Osteocyte (in vitro differentiated cells): ENCODE results near the gene SOX1. TPM values are rescaled to one million over a fixed set of nuclear protein-coding genes. Genes with fewer than 3 reads are reported as not detected.
A peak's percentile ranks its signal among the peaks of the same experiment; 100 is the strongest.

ENCODE experiments used
- DNase-seq: peaks from one replicate; pipeline ENCODE4 v3.0.0; 2021; ENCODE audit warnings: mixed read lengths; ENCODE audit not compliant: unreplicated experiment; ENCODE audit errors: extremely low spot score
- H3K27ac Mint-ChIP-seq: one replicate; pipeline ENCODE4 v1.8.0; 2021; ENCODE audit warnings: mild to moderate bottlenecking, mixed read lengths; ENCODE audit not compliant: unreplicated experiment
- H3K27me3 Mint-ChIP-seq: one replicate; pipeline ENCODE4 v1.8.0; 2021; ENCODE audit warnings: mixed read lengths; ENCODE audit not compliant: unreplicated experiment
- H3K36me3 Mint-ChIP-seq: one replicate; pipeline ENCODE4 v1.8.0; 2021; ENCODE audit warnings: mixed read lengths; ENCODE audit not compliant: unreplicated experiment
- H3K4me1 Mint-ChIP-seq: one replicate; pipeline ENCODE4 v1.8.0; 2021; ENCODE audit warnings: mixed read lengths; ENCODE audit not compliant: unreplicated experiment
- H3K4me3 Mint-ChIP-seq: one replicate; pipeline ENCODE4 v1.8.0; 2021; ENCODE audit warnings: mild to moderate bottlenecking, moderate library complexity, mixed read lengths; ENCODE audit not compliant: unreplicated experiment
- H3K9me3 Mint-ChIP-seq: one replicate; pipeline ENCODE4 v1.8.0; 2021; ENCODE audit warnings: mixed read lengths; ENCODE audit not compliant: unreplicated experiment
- CTCF ChIP-seq: fragments of 200-600 bp; sonication (generic); IDR thresholded peaks from 2 replicates; pipeline ENCODE4 v1.5.0; 2021; ENCODE audit warnings: antibody characterized with exemption, mild to moderate bottlenecking, moderate library complexity
- total RNA-seq: library from RNA; stranded (reverse); gene quantifications from 2 replicates; pipeline ENCODE4 v1.2.1, GENCODE V29; 2021

Gene SOX1
- total RNA-seq, 1 donor from 2014 or later, result not detected

- peaks cover 18% of the 10 kb centered on the region for H3K4me1 Mint-ChIP-seq
- peaks cover 4% of the 10 kb centered on the region for H3K36me3 Mint-ChIP-seq
- no peaks in the 10 kb centered on the region for H3K9me3 Mint-ChIP-seq
- TF ChIP-seq CTCF, result no peak
- peaks cover 67% of the 10 kb centered on the region for H3K27me3 Mint-ChIP-seq
- DNase-seq, result no peak
- H3K27ac Mint-ChIP-seq, result no peak overlapping the region
- peak overlapping the region; percentile 45 for H3K4me3 Mint-ChIP-seq
Measured at GRCh38 chr13:112072534-112073244, 5.7 kb downstream of the SOX1 start.

- no peak overlapping the region for H3K27ac Mint-ChIP-seq
- no peak for TF ChIP-seq CTCF
- peaks cover 69% of the 10 kb centered on the region for H3K27me3 Mint-ChIP-seq
- peaks cover 4% of the 10 kb centered on the region for H3K36me3 Mint-ChIP-seq
- H3K4me1 Mint-ChIP-seq, result peaks cover 17% of the 10 kb centered on the region
- H3K9me3 Mint-ChIP-seq, result no peaks in the 10 kb centered on the region
- DNase-seq, result no peak
- peak overlapping the region; percentile 47 for H3K4me3 Mint-ChIP-seq
Measured at GRCh38 chr13:112073245-112074138, 6.5 kb downstream of the SOX1 start.

- no peak overlapping the region for H3K4me3 Mint-ChIP-seq
- peaks cover 64% of the 10 kb centered on the region for H3K27me3 Mint-ChIP-seq
- peaks cover 11% of the 10 kb centered on the region for H3K4me1 Mint-ChIP-seq
Measured at GRCh38 chr13:112074139-112074865, 7.4 kb downstream of the SOX1 start.

GRCh38 chr13:112077729-112078128 is 10.8 kb downstream of the SOX1 start:
- Mint-ChIP-seq H3K27ac (no peak overlapping the region), H3K27me3 (peaks cover 40% of the 10 kb centered on the region), H3K9me3 (peaks cover under 1% of the 10 kb centered on the region)

More at GRCh38 chr13:112074139-112074865, 7.4 kb downstream of the SOX1 start:
- H3K27ac Mint-ChIP-seq, result no peak overlapping the region
- peaks cover 4% of the 10 kb centered on the region for H3K36me3 Mint-ChIP-seq
- TF ChIP-seq CTCF, result no peak
- no peaks in the 10 kb centered on the region for H3K9me3 Mint-ChIP-seq
- DNase-seq, result no peak

More at GRCh38 chr13:112077729-112078128, 10.8 kb downstream of the SOX1 start:
- no peak for TF ChIP-seq CTCF
- Mint-ChIP-seq H3K4me1 (peaks cover 7% of the 10 kb centered on the region), H3K36me3 (no peaks in the 10 kb centered on the region), H3K4me3 (no peak overlapping the region)
- DNase-seq, result peak; percentile 72
